WTC11 (cell line): ENCODE results near the gene STAU1.

Source experiments
- ATF3 ChIP-seq: sonication (generic); formaldehyde crosslinking; conservative IDR thresholded peaks from 2 replicates; pipeline ENCODE4 v1.8.1; 2022; ENCODE audit warnings: mild to moderate bottlenecking, missing genetic modification reagents
- CREM ChIP-seq: sonication (generic); formaldehyde crosslinking; IDR thresholded peaks from 2 replicates; pipeline ENCODE4 v1.8.1; 2022; ENCODE audit warnings: mild to moderate bottlenecking, missing genetic modification reagents, moderate library complexity
- CTCF ChIP-seq: fragments of 200-600 bp; IDR thresholded peaks from 2 replicates; pipeline ENCODE4 v1.8.0; 2022; ENCODE audit warnings: antibody characterized with exemption
- ELF4 ChIP-seq: sonication (generic); formaldehyde crosslinking; IDR thresholded peaks from 2 replicates; pipeline ENCODE4 v1.8.1; 2022; ENCODE audit warnings: low read depth, mild to moderate bottlenecking, moderate library complexity, missing genetic modification reagents
- FOXJ3 ChIP-seq: sonication (generic); formaldehyde crosslinking; IDR thresholded peaks from 2 replicates; pipeline ENCODE4 v1.9.0; 2021; ENCODE audit warnings: missing genetic modification reagents, mild to moderate bottlenecking, borderline replicate concordance
- HMGXB4 ChIP-seq: sonication (generic); formaldehyde crosslinking; IDR thresholded peaks from 2 replicates; pipeline ENCODE4 v1.8.1; 2023; ENCODE audit warnings: mild to moderate bottlenecking, moderate library complexity, missing genetic modification reagents
- MAX ChIP-seq: sonication (generic); formaldehyde crosslinking; IDR thresholded peaks from 2 replicates; pipeline ENCODE4 v1.8.0; 2022; ENCODE audit warnings: mild to moderate bottlenecking, missing genetic modification reagents
- PRRX2 ChIP-seq: fragments of 250-450 bp; sonication (Bioruptor Pico); IDR thresholded peaks from 2 replicates; pipeline ENCODE4 v1.8.0; 2021; ENCODE audit warnings: mild to moderate bottlenecking
- TF ChIP-seq, protein P1 (sequence below): sonication (generic); formaldehyde crosslinking; IDR thresholded peaks from 2 replicates; pipeline ENCODE4 v1.8.1; 2022; ENCODE audit warnings: low read depth, mild to moderate bottlenecking, moderate library complexity, missing genetic modification reagents, borderline replicate concordance

DNA sequence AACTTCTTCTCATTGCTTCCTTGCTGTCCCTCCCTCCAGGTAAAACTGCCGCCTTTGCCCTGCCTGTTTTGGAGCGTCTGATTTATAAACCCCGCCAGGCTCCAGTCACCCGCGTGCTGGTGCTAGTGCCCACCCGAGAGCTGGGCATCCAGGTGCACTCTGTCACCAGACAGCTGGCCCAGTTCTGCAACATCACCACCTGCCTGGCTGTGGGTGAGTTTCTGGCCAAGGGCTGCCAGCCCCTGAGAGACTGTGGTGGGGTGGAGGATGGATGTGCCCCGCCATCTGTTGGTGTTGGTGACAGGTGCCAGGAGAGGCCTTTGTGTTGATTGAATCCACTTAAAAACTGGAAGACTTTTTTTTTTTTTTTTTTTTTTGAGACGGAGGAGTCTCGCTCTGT, 40.5 kb upstream of the STAU1 start:
- TF ChIP-seq CTCF (no peak), FOXJ3 (CRISPR knock-in tag) (no peak), ATF3 (CRISPR knock-in tag) (no peak), MAX (CRISPR knock-in tag) (no peak), ELF4 (CRISPR knock-in tag) (no peak), HMGXB4 (CRISPR knock-in tag) (no peak), PRRX2 (no peak), CREM (CRISPR knock-in tag) (no peak)
- TF ChIP-seq, protein P1, sequence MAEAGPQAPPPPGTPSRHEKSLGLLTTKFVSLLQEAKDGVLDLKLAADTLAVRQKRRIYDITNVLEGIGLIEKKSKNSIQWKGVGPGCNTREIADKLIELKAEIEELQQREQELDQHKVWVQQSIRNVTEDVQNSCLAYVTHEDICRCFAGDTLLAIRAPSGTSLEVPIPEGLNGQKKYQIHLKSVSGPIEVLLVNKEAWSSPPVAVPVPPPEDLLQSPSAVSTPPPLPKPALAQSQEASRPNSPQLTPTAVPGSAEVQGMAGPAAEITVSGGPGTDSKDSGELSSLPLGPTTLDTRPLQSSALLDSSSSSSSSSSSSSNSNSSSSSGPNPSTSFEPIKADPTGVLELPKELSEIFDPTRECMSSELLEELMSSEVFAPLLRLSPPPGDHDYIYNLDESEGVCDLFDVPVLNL (CRISPR knock-in tag), result no peak
